Stimulated activated CD8-positive, alpha-beta memory T cell treated with anti-CD3 and anti-CD28 coated beads, Interleukin-12 subunit alpha, Interleukin-12 subunit beta, amount 100 ng/mL, for 24 hours (primary cell): Measurements from ENCODE around the gene DIDO1.
A peak's percentile ranks its signal among the peaks of the same experiment; 100 is the strongest.

Source experiments
- DNase-seq: peaks from one replicate; pipeline ENCODE4 v3.0.0-alpha.2; 2020; ENCODE audit errors: extremely low read depth

Gene DIDO1

GRCh38 chr20:62951143-62951895, 25.0 kb upstream of the DIDO1 start:
- DNase-seq = no peak

DNA sequence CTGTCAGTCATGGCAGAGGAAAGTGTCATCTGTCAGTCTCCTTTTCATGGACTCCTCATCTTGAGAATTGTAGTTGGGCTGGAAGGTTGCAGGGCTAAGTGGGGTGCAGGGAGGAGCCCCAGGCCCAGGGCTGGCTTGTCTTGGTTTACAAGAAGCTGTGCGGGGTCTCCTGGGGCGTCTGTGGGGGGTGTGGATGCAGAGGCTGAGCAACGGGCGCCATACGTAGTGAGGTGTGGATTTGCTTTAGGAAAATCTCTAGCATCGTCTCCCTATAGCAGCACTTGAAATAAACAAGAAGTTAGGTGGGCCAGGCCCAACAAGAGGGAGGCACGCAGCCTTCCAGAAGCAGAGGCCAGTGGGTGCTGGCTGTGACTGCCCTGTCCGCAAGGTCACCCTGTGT, 24.4 kb upstream of the DIDO1 start:
- DNase-seq = no peak

DNA sequence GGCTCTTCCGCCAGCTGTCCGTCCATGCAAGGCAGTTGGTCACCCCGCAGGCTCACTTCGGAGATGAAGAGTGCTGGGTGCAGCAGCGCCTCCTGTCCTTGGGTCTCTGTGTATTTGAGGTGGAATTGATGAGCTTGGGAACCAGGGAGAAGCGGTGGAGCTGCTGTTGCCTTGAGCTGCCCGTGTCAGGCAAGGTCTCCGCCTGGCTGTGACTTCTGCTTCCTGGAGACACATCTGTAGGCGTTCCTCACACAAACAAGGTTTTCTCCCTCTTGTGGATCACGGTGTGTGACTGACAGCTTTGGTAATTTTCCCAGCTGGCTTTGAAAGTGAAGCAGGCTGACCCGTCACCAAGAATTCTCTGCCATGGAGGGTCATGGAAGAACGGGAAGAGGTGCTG, 23.7 kb upstream of the DIDO1 start:
- no peak for DNase-seq

- DNase-seq = no peak
Observed at GRCh38 chr20:62949153-62949821, 23.0 kb upstream of the DIDO1 start.

- no peak for DNase-seq
Observed at GRCh38 chr20:62947532-62948300, 21.4 kb upstream of the DIDO1 start.

- DNase-seq = no peak
Observed at GRCh38 chr20:62946918-62947317, 20.6 kb upstream of the DIDO1 start.

DNA sequence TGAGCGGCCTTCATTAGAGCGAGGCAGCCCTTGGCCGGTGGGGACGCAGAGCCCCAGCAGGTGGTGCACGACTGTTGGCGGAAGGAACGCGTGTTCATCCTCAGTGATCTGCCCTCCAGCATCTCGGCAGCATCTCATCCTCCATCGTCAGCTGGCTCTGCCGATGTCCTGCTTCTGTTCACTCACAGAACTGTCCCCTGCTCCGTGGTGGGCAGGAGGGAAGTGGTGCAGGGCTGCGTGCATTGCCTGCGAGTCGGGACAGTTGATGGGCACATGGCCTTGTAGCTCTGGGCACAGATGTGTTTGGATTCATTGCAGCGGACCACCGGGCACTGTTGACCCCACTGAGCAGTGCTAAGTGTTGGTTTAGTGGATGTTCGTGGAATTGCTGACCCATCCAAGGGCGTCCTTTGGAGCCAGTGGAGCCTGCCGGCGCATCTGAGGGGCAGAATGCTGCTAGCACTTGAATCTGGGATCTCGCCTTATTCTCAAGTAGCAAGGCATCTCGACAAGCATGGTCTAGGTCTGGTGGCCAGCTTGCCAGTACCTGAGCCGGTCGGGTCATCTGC, 19.6 kb upstream of the DIDO1 start:
- no peak for DNase-seq

DNA sequence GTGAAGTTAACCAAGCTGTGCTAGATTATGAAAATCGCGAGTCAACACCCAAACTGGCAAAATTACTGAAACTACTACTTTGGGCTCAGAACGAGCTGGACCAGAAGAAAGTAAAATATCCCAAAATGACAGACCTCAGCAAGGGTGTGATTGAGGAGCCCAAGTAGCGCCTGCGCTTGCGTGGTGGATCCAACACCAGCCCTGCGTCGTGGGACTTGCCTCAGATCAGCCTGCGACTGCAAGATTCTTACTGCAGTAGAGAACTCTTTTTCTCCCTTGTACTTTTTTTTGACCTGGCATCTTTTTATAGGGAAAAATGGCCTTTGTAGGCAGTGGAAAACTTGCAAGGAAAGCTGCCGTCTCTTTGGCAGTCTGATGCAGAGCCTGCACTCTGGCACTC, 18.4 kb upstream of the DIDO1 start:
- no peak for DNase-seq

GRCh38 chr20:62944184-62944583, 17.9 kb upstream of the DIDO1 start:
- no peak for DNase-seq

DNA sequence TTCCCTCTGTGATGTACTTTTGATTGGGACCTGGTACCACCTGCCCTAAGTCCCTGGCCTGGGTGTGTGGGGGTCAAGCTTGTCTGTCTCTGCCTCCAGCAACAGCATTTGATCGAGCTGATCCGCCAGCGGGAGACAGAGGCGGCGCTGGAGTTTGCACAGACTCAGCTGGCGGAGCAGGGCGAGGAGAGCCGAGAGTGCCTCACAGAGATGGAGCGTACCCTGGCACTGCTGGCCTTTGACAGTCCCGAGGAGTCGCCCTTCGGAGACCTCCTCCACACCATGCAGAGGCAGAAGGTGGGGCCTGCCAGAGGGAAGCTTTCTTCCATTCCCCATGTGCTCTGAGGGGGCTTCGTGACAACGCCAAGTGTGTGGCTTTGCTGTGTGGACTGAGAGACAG, 17.1 kb upstream of the DIDO1 start:
- no peak for DNase-seq

- DNase-seq = no peak
Observed at GRCh38 chr20:62942456-62942855, 16.2 kb upstream of the DIDO1 start.

DNA sequence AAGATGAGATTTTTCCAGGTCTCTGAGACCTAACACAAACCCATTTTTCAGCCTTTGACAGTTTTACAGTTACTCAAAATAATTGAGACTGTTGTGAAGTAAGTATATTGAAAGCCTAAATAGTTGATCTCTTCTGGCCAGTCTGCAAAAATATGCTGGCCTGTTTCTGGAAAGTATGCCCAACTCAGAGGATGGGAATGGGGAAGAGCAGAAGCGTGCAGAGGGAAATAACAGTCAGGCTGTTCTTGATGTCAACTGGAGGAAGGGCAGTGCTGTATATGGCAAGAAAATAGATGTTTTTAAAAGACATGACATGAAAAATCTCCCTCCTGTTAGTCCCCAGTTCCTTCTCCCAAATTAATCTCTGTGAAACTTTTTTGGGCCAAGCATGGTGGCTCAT, 15.5 kb upstream of the DIDO1 start:
- no peak for DNase-seq

DNA sequence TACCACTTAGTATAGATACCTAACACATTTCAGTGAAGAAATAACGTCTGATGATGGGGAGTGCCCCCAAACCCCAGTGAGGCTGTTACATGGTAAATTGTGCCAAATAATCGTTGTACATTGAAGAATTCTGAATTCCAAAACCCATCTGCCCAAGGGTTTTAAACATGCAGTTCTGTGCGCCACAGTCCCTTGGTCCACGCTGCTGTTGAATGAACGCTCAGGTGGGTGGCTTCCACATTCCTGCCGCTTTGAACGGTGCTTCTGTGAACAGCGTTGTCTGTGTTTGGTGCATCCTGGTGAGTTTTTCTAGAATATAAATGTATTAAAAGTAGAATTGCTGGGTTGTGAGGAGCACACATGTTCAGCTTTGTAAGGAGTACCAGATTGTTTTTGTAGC, 14.6 kb upstream of the DIDO1 start:
- DNase-seq = no peak

GRCh38 chr20:62938105-62938888, 12.0 kb upstream of the DIDO1 start, which contains the start of gene GID8:
Gene GID8, plus strand, starts transcription at chr20:62938147. Its CDS starts 3,356 bp downstream, at chr20:62941503.
- no peak for DNase-seq

DNA sequence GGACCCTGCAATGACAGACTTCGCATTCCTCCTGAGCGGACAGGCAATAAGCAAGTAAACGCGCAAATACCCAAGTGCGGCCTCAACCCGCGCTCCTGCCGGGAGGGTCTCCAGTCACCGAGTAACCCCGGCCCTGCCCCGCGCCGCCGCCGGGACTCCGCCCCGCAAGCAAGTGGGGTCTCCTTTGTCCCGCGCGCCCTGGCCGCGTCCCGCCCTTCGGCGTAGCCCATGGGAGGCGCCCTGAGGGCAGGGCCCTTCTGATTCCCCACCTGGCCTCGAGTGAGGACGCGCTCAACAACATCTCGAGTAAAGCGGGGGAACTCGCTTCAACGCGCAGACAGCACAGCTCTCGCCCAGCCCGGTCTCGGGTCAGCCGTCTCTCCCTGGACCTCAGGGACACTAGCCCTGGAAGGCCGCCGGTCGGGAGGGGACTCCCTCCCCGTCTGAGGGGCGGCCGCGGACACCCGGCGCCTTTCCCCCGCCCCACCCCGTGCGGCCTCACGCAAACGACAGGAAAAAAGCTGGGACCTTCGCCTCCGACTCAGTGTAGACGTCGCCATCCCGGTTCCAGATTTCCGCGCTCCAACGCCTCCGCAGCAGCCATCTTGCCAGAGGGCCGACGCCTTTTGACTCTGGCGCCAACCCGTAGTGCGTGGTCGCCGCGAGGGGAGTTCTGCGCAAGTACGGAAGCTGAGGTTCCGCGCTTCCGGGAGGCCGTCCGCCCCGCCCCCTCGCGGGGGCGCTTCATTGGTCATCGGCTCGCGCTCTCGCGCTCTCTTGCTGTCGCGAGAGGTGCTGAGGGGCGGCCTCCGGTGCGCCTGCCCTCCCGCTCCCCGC, 11.2 kb upstream of the DIDO1 start:
- peak; percentile 89 for DNase-seq

DNA sequence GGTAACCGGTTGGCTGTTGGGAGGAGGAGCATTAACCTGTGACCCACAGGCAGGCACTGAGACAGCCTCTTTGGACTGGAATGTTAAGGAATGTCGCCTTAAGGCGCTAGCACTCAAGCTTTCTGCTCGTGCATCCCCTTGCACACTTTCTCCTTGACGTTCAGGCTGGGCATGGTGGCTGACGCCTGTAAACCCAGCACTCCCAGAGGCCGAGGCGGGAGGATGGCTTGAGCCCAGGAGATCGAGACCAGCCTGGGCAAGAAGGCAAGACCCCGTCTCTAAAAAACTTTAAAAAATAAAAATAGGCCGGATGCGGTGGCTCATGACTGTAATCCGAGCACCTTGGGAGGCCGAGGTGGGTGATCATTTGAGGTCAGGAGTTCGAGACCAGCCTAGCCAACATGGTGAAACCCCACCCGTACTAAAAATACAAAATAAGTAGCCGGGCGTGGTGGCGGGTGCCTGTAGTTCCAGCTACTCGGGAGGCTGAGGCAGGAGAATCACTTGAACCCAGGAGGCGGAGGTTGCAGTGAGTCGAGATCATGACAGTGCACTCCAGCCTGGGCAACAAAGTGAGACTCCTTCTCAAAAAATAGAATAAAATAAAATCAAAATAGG, 9.8 kb upstream of the DIDO1 start:
- DNase-seq = no peak

- no peak for DNase-seq
Observed at GRCh38 chr20:62935204-62935967, 9.1 kb upstream of the DIDO1 start.

GRCh38 chr20:62933966-62934365, 7.7 kb upstream of the DIDO1 start:
- DNase-seq = no peak

DNA sequence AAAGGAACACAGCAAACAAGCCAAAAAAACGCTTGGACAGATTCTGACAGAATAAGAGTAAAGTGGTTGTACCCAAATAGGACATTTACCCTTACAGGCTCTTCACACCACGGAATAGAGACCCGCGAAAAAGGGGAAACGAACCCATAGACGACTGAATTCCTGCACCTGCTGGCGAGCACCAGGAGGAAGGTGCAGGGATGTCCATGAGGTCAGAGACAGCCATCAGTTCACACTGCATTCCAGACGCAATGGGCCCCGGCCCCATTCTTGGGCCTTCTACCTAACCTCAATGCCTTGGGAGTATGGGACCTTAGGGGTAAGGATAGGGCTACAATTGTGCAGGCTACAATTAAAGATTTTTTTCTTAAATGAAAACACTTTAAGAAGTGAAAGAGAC, 5.2 kb upstream of the DIDO1 start:
- DNase-seq = no peak
